Spleen (tissue), 11 donors: Measurements from ENCODE around the gene RBMS1. TPM values are rescaled to one million over a fixed set of nuclear protein-coding genes. Genes with fewer than 3 reads are reported as not detected.

Experiments used
- DNase-seq: peaks from one replicate; pipeline ENCODE4 v3.0.0-alpha.2; 2020
- H3K27ac ChIP-seq, 8 donors: fragments of 200-600 bp; sonication (generic) in 7 of 8; 1 replicate in 4 of 8; 2 replicates in 4 of 8; pipeline versions ENCODE4 v1.5.0 to v1.8.0; 2016 to 2021; ENCODE audit warnings: inconsistent platforms in 4 of 8, mild to moderate bottlenecking in 4 of 8, moderate library complexity in 1 of 8
- H3K27me3 ChIP-seq, 7 donors: fragments of 200-600 bp; sonication (generic) in 6 of 7; replicated peaks in 1 of 7; 1 replicate in 4 of 7; 2 replicates in 3 of 7; pipeline versions ENCODE4 v1.5.0 to v1.8.0; 2016 to 2021; ENCODE audit warnings: inconsistent platforms in 3 of 7, mild to moderate bottlenecking in 1 of 7
- H3K36me3 ChIP-seq, 6 donors: fragments of 200-600 bp; sonication (generic) in 5 of 6; 1 replicate in 4 of 6; 2 replicates in 2 of 6; pipeline versions ENCODE4 v1.5.0 to v1.8.0; 2016 to 2021; ENCODE audit warnings: inconsistent platforms in 2 of 6
- H3K4me1 ChIP-seq, 6 donors: fragments of 200-600 bp; sonication (generic) in 5 of 6; 1 replicate in 3 of 6; 2 replicates in 3 of 6; pipeline versions ENCODE4 v1.5.0 to v1.8.0; 2016 to 2021; ENCODE audit warnings: inconsistent platforms in 3 of 6
- H3K4me3 ChIP-seq, 8 donors: fragments of 200-600 bp; sonication (generic) in 7 of 8; 1 replicate in 4 of 8; 2 replicates in 4 of 8; pipeline versions ENCODE4 v1.5.0 to v1.8.0; 2016 to 2021; ENCODE audit warnings: inconsistent platforms in 4 of 8, mild to moderate bottlenecking in 4 of 8, moderate library complexity in 2 of 8
- H3K9me3 ChIP-seq, 8 donors: fragments of 200-600 bp; sonication (generic) in 7 of 8; 1 replicate in 4 of 8; 2 replicates in 4 of 8; pipeline versions ENCODE4 v1.5.0 to v1.8.0; 2016 to 2021; ENCODE audit warnings: inconsistent platforms in 4 of 8
- CTCF ChIP-seq, 11 experiments: fragments of 200-600 bp in 7 of 11; fragments of 450-650 bp in 4 of 11; sonication (generic) in 4 of 11; IDR thresholded peaks in 8 of 11; conservative IDR thresholded peaks in 3 of 11; 1 replicate in 7 of 11; 2 replicates in 4 of 11; pipeline versions ENCODE4 v1.4.0 to v1.8.0; 2016 to 2021; ENCODE audit warnings: antibody characterized with exemption in 11 of 11, inconsistent platforms in 4 of 11, mild to moderate bottlenecking in 1 of 11
- POLR2A ChIP-seq, 3 donors: fragments of 450-650 bp; IDR thresholded peaks; one replicate each; pipeline ENCODE4 v1.5.1; 2017; ENCODE audit warnings: antibody characterized with exemption in 3 of 3, mild to moderate bottlenecking in 1 of 3
- POLR2AphosphoS5 ChIP-seq, 3 donors: sonication (generic); formaldehyde crosslinking; IDR thresholded peaks; one replicate each; pipeline ENCODE4 v1.5.1; 2017; ENCODE audit warnings: antibody characterized with exemption in 3 of 3
- WGBS, 5 donors: extraction: QIAGEN DNeasy Blood & Tissue Kit in 3 of 5; methylation state at CpG; one replicate each; pipeline versions ENCODE4 v1.1.5 to v1.1.7; 2013 to 2018; 5-methylcytosine and 5-hydroxymethylcytosine counted together
- intact Hi-C: fragments of 100-400 bp; cut with DNase I; formaldehyde crosslinking; loops from one replicate; pipeline ENCODE4 v1.15.0; 2023; ENCODE audit warnings: low total_unique reads
- polyA plus RNA-seq, 3 donors: library from polyadenylated mRNA; stranded (reverse); fragments of 200-250 nt; gene quantifications; one replicate each; pipeline ENCODE4 v1.2.1, GENCODE V29; 2013
- total RNA-seq, 7 donors: library from RNA; depleted of rRNA in 3 of 7; stranded (reverse); fragments of >200 nt in 3 of 7; fragmentation: NEBNext Ultra II Directional in 4 of 7; extraction: Animal tissue kit (Norgen Biotek cat#: 25700) in 4 of 7; gene quantifications; one replicate each; pipeline versions ENCODE4 v1.1.0 to v1.2.1, GENCODE V29; 2016 to 2021
- donor health status: healthy with polysubstance abuse.
- donor health status: DM: no; HTN: no; CAD: no; lungs with moderate emphysema.
- donor health status: DM: no; HTN: no; CAD: no.
- donor health status: Bipolar disorder and iron deficiency.
- donor health status: healthy.
- donor health status: DM: no; HTN: no; CAD: no.
- donor health status: DM: yes; HTN: yes; CAD: no.

RBMS1 gene
- total and polyA plus RNA-seq, 10 donors, result 18.8 to 151 (median 118) TPM

GRCh38 chr2:160417745-160418397 is 75.7 kb downstream of the RBMS1 start:
- no peak for TF ChIP-seq POLR2AphosphoS5 (IDR thresholded peaks at IDR 0.05)
- no peak for TF ChIP-seq CTCF (IDR thresholded peaks at IDR 0.05 in 8 of 11, conservative IDR thresholded peaks at IDR 0.05 in 3 of 11)
- no peak for TF ChIP-seq POLR2A (IDR thresholded peaks at IDR 0.05)
- H3K27me3 ChIP-seq, result no peaks in the 10 kb centered on the region
- H3K4me1 ChIP-seq, result peaks cover 5 to 59% (median 25%) of the 10 kb centered on the region in 6 donors
- peak overlapping the region in 1 of 8 donors; percentile 3 for H3K27ac ChIP-seq
- no peak overlapping the region for H3K4me3 ChIP-seq
- 77 to 80% (median 79%) methylated on average over 6 of the region's 6 CpGs for WGBS, 5 donors
- no peaks in the 10 kb centered on the region for H3K9me3 ChIP-seq
- no peak for DNase-seq
- no peaks in the 10 kb centered on the region for H3K36me3 ChIP-seq
- intact Hi-C loops, result no loop called here

- no peaks in the 10 kb centered on the region for H3K27me3 ChIP-seq
- H3K4me1 ChIP-seq, result peaks cover 17 to 62% (median 40%) of the 10 kb centered on the region in 6 donors
- WGBS, 5 donors, result 74 to 87% (median 85%) methylated on average over 2 of the region's 2 CpGs
- H3K4me3 ChIP-seq, result no peak overlapping the region
- DNase-seq, result no peak
- H3K27ac ChIP-seq, result peak overlapping the region in 1 of 8 donors; percentile 3
- H3K9me3 ChIP-seq, result no peaks in the 10 kb centered on the region
- H3K36me3 ChIP-seq, result no peaks in the 10 kb centered on the region
- intact Hi-C loops, result no loop called here
- no peak for TF ChIP-seq CTCF (IDR thresholded peaks at IDR 0.05 in 8 of 11, conservative IDR thresholded peaks at IDR 0.05 in 3 of 11)
- TF ChIP-seq POLR2A (IDR thresholded peaks at IDR 0.05), result no peak
- TF ChIP-seq POLR2AphosphoS5 (IDR thresholded peaks at IDR 0.05), result no peak
Observed at GRCh38 chr2:160415991-160416390, 77.6 kb downstream of the RBMS1 start.

- Histone ChIP-seq H3K27ac (peak overlapping the region in 7 of 8 donors; percentile 75 to 88 (median 82)), H3K9me3 (no peaks in the 10 kb centered on the region), H3K27me3 (no peaks in the 10 kb centered on the region), H3K36me3 (no peaks in the 10 kb centered on the region), H3K4me3 (peak overlapping the region in 1 of 8 donors; percentile 18), H3K4me1 (peaks cover 17 to 52% (median 42%) of the 10 kb centered on the region in 6 donors)
- WGBS, 5 donors, result 31 to 47% (median 37%) methylated on average over 2 of the region's 2 CpGs
- TF ChIP-seq POLR2A (IDR thresholded peaks at IDR 0.05) (no peak), CTCF (IDR thresholded peaks at IDR 0.05 in 8 of 11, conservative IDR thresholded peaks at IDR 0.05 in 3 of 11) (no peak), POLR2AphosphoS5 (IDR thresholded peaks at IDR 0.05) (no peak)
- intact Hi-C loops, result no loop called here
- no peak for DNase-seq
Observed at GRCh38 chr2:160411955-160412354, 81.7 kb downstream of the RBMS1 start.

- Histone ChIP-seq H3K36me3 (no peaks in the 10 kb centered on the region), H3K4me1 (peaks cover 18 to 57% (median 47%) of the 10 kb centered on the region in 6 donors), H3K27me3 (no peaks in the 10 kb centered on the region), H3K4me3 (peak overlapping the region in 1 of 8 donors; percentile 18), H3K27ac (peak overlapping the region; percentile 55 to 88 (median 82)), H3K9me3 (no peaks in the 10 kb centered on the region)
- intact Hi-C loops, result no loop called here
- DNase-seq, result peak; percentile 79
- TF ChIP-seq CTCF (IDR thresholded peaks at IDR 0.05 in 8 of 11, conservative IDR thresholded peaks at IDR 0.05 in 3 of 11), result no peak
- peak in 1 of 3 donors; percentile 76 for TF ChIP-seq POLR2AphosphoS5 (IDR thresholded peaks at IDR 0.05)
- 0 to 21% (median 0%) methylated on average over 1 of the region's 1 CpG for WGBS, 5 donors
Observed at GRCh38 chr2:160411167-160411566, 82.4 kb downstream of the RBMS1 start.
